Endothelial cell of umbilical vein (primary cell): Measurements from ENCODE around the gene MYO16.

ENCODE experiments used
- CTCF ChIP-seq, 2 donors: IDR thresholded peaks; 1 replicate in 1 of 2; 2 replicates in 1 of 2; pipeline ENCODE4 v1.5.1; 2011; ENCODE audit warnings: low read length in 2 of 2, mild to moderate bottlenecking in 2 of 2, moderate library complexity in 2 of 2, control low read depth in 1 of 2, inconsistent platforms in 1 of 2, low read depth in 1 of 2; ENCODE audit not compliant: insufficient read depth in 1 of 2; ENCODE audit errors: extremely low read depth in 1 of 2
- EZH2 ChIP-seq: IDR thresholded peaks from 2 replicates; pipeline ENCODE4 v1.6.1; 2012; ENCODE audit warnings: borderline replicate concordance, low read depth, mild to moderate bottlenecking, moderate library complexity, low read length, inconsistent platforms; ENCODE audit not compliant: severe bottlenecking
- GATA2 ChIP-seq: IDR thresholded peaks from 2 replicates; pipeline ENCODE4 v1.7.0; 2011; ENCODE audit warnings: low read depth, mild to moderate bottlenecking, moderate library complexity, mixed read lengths, low read length; ENCODE audit not compliant: insufficient read length, insufficient read depth
- JUN ChIP-seq: IDR thresholded peaks from 2 replicates; pipeline ENCODE4 v1.6.1; 2011; ENCODE audit warnings: borderline replicate concordance, low read depth; ENCODE audit not compliant: insufficient read length, insufficient read depth
- POLR2A ChIP-seq: IDR thresholded peaks from 2 replicates; pipeline ENCODE4 v1.6.1; 2012; ENCODE audit warnings: low read depth, mild to moderate bottlenecking, control low read depth, low read length
- POLR2AphosphoS5 ChIP-seq: IDR thresholded peaks from 2 replicates; pipeline ENCODE4 v1.6.1; 2012; ENCODE audit warnings: low read depth, mild to moderate bottlenecking, control low read depth, low read length, moderate library complexity; ENCODE audit not compliant: insufficient read depth

- TF ChIP-seq EZH2 (no peak), CTCF (IDR thresholded peaks at IDR 0.05; ENCODE audit: extremely low read depth in 1 of 2, insufficient read depth in 1 of 2, low read depth in 1 of 2, low read length in 2 of 2) (no peak), POLR2A (no peak), POLR2AphosphoS5 (no peak), JUN (no peak), GATA2 (no peak)
These were observed 510.6 kb downstream of the MYO16 start for GRCh38 chr13:109140054-109140453.
